OCI-LY7 (cell line): ENCODE results near the gene CNTN5. TPM values are rescaled to one million over a fixed set of nuclear protein-coding genes. Genes with fewer than 3 reads are reported as not detected.

ENCODE experiments used
- BruUV-seq: library from RNA; stranded (reverse); fragments of 400-500 nt; replicated peaks from 2 replicates; lab custom pipeline; 2021; lab: Mats Ljungman, UMichigan
- CTCF ChIA-PET: fragments of 300-600 bp; sonication (Branson Sonifier 250); formaldehyde crosslinking; loops from one replicate; lab custom pipeline; 2022; ENCODE audit warnings: antibody characterized with exemption; ENCODE audit not compliant: unreplicated experiment; lab: Charles Lee
- POLR2A ChIA-PET: fragments of 300-600 bp; sonication (Branson Sonifier 250); formaldehyde crosslinking; loops from one replicate; lab custom pipeline; 2022; ENCODE audit warnings: antibody characterized with exemption; lab: Charles Lee
- DNase-seq: peaks from one replicate; pipeline ENCODE4 v3.0.0-alpha.2; 2015; ENCODE audit warnings: low spot score
- H2AFZ ChIP-seq: fragments of 200-600 bp; sonication (generic), shearing (Covaris generic); 2 replicates; pipeline ENCODE4 v1.6.1; 2014; ENCODE audit warnings: mild to moderate bottlenecking, antibody characterized with exemption, low read length, moderate library complexity
- H3K27ac ChIP-seq: fragments of 200-600 bp; sonication (generic); 2 replicates; pipeline ENCODE4 v1.5.1; 2014; ENCODE audit warnings: mixed run types, low read depth, mild to moderate bottlenecking, moderate library complexity, low read length, inconsistent platforms; ENCODE audit not compliant: poor library complexity, severe bottlenecking
- H3K36me3 ChIP-seq: fragments of 200-600 bp; sonication (generic); 2 replicates; pipeline ENCODE4 v1.6.1; 2014; ENCODE audit warnings: mild to moderate bottlenecking, antibody characterized with exemption, low read length, moderate library complexity, mixed read lengths; ENCODE audit not compliant: insufficient read depth
- H3K4me1 ChIP-seq: fragments of 200-600 bp; sonication (generic); 2 replicates; pipeline ENCODE4 v1.5.1; 2014; ENCODE audit warnings: mild to moderate bottlenecking, low read length; ENCODE audit not compliant: insufficient read depth, poor library complexity, severe bottlenecking
- H3K4me2 ChIP-seq: fragments of 200-600 bp; sonication (generic); 2 replicates; pipeline ENCODE4 v1.6.1; 2014; ENCODE audit warnings: mild to moderate bottlenecking, low read length
- H3K4me3 ChIP-seq: fragments of 200-600 bp; sonication (generic); 2 replicates; pipeline ENCODE4 v1.5.1; 2014; ENCODE audit warnings: mild to moderate bottlenecking, low read depth, low read length; ENCODE audit not compliant: poor library complexity, severe bottlenecking
- H3K79me2 ChIP-seq: fragments of 200-600 bp; sonication (generic); 2 replicates; pipeline ENCODE4 v1.6.1; 2016; ENCODE audit warnings: low read depth, mild to moderate bottlenecking, low read length, moderate library complexity, mixed read lengths; ENCODE audit not compliant: insufficient read depth
- H3K9me2 ChIP-seq: fragments of 200-600 bp; sonication (generic); 2 replicates; pipeline ENCODE4 v1.6.1; 2016; ENCODE audit warnings: mild to moderate bottlenecking, low read length, mixed read lengths; ENCODE audit not compliant: insufficient read depth
- H3K9me3 ChIP-seq: fragments of 200-600 bp; sonication (generic); 2 replicates; pipeline ENCODE4 v1.6.1; 2014; ENCODE audit warnings: mild to moderate bottlenecking, mixed run types, low read length, mixed read lengths
- H4K20me1 ChIP-seq: fragments of 200-600 bp; sonication (generic); 2 replicates; pipeline ENCODE4 v1.6.1; 2014; ENCODE audit warnings: mild to moderate bottlenecking, antibody characterized with exemption, low read length, moderate library complexity, mixed read lengths; ENCODE audit not compliant: insufficient read depth
- EZH2phosphoT487 ChIP-seq: fragments of 200-600 bp; sonication (generic); IDR thresholded peaks from 2 replicates; pipeline ENCODE4 v1.6.1; 2018; ENCODE audit warnings: low read depth, borderline replicate concordance, mild to moderate bottlenecking, mixed run types, antibody characterized with exemption, low read length, moderate library complexity, mixed read lengths
- intact Hi-C: fragments of 100-400 bp; cut with micrococcal nuclease; formaldehyde crosslinking; loops from one replicate; pipeline ENCODE4 v1.10.0; 2022; ENCODE audit not compliant: unreplicated experiment
- total RNA-seq, 2 experiments: library from RNA; depleted of rRNA in 1 of 2; stranded (reverse); fragments of >200 nt in 1 of 2; shearing (Covaris generic) in 1 of 2; gene quantifications; 2 replicates each; pipeline ENCODE4 v1.2.3, GENCODE V29; 2014 to 2022
- TF ChIP-seq, protein P1 (sequence below): fragments of 200-600 bp; sonication (generic); conservative IDR thresholded peaks from 2 replicates; pipeline ENCODE4 v1.5.1; 2014; ENCODE audit warnings: mild to moderate bottlenecking, antibody characterized with exemption, low read length, moderate library complexity, mixed read lengths

Gene CNTN5
- total RNA-seq, 2 experiments from 2014 or later = not detected

DNA sequence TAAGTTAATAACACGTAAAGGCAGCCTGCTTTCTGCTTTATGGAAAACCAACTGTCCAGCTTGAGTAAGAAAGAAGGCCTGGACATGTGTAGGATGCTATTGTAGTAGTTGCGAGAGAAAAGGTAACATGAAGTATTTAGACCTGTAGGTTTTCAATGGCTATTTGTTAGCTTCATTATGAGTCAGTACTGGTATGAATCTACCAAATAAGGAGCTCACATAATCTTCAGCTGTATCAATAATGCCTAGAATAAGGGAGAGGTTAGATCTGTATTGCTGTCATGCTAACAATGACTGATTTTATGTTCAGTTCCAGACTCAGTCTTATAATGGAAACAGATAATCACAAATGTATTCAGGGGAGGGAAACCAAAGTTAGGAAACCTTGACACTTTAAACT is 550.3 kb downstream of the CNTN5 start:
- Histone ChIP-seq H3K9me3 (no peaks in the 10 kb centered on the region), H3K4me2 (no peak overlapping the region), H2AFZ (no peak overlapping the region), H3K79me2 (no peaks in the 10 kb centered on the region), H4K20me1 (no peaks in the 10 kb centered on the region), H3K27ac (no peak overlapping the region), H3K36me3 (no peaks in the 10 kb centered on the region), H3K9me2 (no peaks in the 10 kb centered on the region), H3K4me1 (no peaks in the 10 kb centered on the region), H3K4me3 (no peak overlapping the region)
- POLR2A ChIA-PET = interaction anchor here (0.7 kb wide), 1 partner anchor 203 kb away, joined by 3 read pairs; no protein-coding TSS in a partner anchor
- intact Hi-C loops = no loop called here
- no peak for DNase-seq
- CTCF ChIA-PET = no interaction called here
- no peak for TF ChIP-seq EZH2phosphoT487
- TF ChIP-seq, protein P1, sequence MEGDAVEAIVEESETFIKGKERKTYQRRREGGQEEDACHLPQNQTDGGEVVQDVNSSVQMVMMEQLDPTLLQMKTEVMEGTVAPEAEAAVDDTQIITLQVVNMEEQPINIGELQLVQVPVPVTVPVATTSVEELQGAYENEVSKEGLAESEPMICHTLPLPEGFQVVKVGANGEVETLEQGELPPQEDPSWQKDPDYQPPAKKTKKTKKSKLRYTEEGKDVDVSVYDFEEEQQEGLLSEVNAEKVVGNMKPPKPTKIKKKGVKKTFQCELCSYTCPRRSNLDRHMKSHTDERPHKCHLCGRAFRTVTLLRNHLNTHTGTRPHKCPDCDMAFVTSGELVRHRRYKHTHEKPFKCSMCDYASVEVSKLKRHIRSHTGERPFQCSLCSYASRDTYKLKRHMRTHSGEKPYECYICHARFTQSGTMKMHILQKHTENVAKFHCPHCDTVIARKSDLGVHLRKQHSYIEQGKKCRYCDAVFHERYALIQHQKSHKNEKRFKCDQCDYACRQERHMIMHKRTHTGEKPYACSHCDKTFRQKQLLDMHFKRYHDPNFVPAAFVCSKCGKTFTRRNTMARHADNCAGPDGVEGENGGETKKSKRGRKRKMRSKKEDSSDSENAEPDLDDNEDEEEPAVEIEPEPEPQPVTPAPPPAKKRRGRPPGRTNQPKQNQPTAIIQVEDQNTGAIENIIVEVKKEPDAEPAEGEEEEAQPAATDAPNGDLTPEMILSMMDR = no peak
- no TSS peak for BruUV-seq

DNA sequence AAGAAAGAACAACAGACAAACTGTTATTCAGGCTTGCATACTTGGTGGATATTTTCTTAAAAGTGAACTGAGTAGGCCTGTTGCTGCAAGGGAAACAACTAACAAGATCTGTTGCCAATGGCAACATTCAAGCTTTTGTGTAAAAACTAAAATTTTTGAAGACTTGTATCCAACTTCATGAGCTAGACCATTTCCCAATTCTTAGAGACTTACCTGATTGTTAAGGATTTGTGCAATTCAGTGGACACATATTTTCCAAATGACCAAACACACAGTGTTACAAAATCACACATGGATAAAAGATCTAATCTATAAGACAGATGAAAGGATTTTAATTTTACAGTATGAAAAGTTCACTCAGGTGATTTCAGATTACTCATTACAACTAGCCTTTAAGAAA is 564.1 kb downstream of the CNTN5 start:
- Histone ChIP-seq H3K9me2 (no peaks in the 10 kb centered on the region), H3K79me2 (no peaks in the 10 kb centered on the region), H3K9me3 (no peaks in the 10 kb centered on the region), H4K20me1 (no peaks in the 10 kb centered on the region), H3K4me2 (no peak overlapping the region), H2AFZ (no peak overlapping the region), H3K27ac (no peak overlapping the region), H3K36me3 (no peaks in the 10 kb centered on the region), H3K4me1 (no peaks in the 10 kb centered on the region), H3K4me3 (no peak overlapping the region)
- no TSS peak for BruUV-seq
- intact Hi-C loops = no loop called here
- POLR2A ChIA-PET = no interaction called here
- TF ChIP-seq, protein P1 = no peak
- TF ChIP-seq EZH2phosphoT487 = no peak
- no peak for DNase-seq
- CTCF ChIA-PET = no interaction called here

DNA sequence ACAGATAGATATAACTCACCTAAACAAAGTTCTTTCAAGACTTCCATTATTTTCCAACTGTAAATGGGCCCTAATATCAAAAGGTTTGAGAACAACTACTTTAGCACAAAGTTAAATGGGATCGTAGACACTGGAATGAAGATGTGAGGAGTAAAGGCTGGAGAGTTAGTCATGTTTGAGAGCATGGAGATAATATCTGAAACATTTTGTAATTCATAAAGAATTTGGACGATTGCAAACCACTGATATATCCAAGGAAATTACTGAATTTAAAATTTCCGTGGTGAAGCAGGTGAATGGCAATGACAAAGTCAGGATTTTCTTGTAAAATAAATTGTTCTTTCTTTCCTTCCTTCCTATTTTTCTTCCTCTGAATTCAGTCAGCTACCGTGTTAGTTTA is 564.9 kb downstream of the CNTN5 start:
- H2AFZ ChIP-seq = no peak overlapping the region
- no peaks in the 10 kb centered on the region for H3K4me1 ChIP-seq
- no peaks in the 10 kb centered on the region for H3K79me2 ChIP-seq
- BruUV-seq = no TSS peak
- no peaks in the 10 kb centered on the region for H3K36me3 ChIP-seq
- H3K9me2 ChIP-seq = no peaks in the 10 kb centered on the region
- CTCF ChIA-PET = no interaction called here
- POLR2A ChIA-PET = no interaction called here
- no peak overlapping the region for H3K27ac ChIP-seq
- no peak overlapping the region for H3K4me3 ChIP-seq
- TF ChIP-seq, protein P1 = no peak
- TF ChIP-seq EZH2phosphoT487 = no peak
- no peaks in the 10 kb centered on the region for H3K9me3 ChIP-seq
- no peak for DNase-seq
- H4K20me1 ChIP-seq = no peaks in the 10 kb centered on the region
- intact Hi-C loops = no loop called here
- H3K4me2 ChIP-seq = no peak overlapping the region
